Keratinocyte (primary cell): ENCODE results near the gene ING4. TPM values are rescaled to one million over a fixed set of nuclear protein-coding genes. Genes with fewer than 3 reads are reported as not detected.

Experiments used
- DNase-seq: peaks from one replicate; pipeline ENCODE4 v3.0.0-alpha.2; 2011; ENCODE audit warnings: low read depth, missing footprints, low spot score
- FAIRE-seq: peaks from 2 replicates; lab custom pipeline; 2011; peaks lifted over from hg19 to GRCh38; lab: Jason Lieb, UNC
- H2AFZ ChIP-seq: 2 replicates; pipeline ENCODE4 v1.6.0; 2012; ENCODE audit warnings: low read length, control low read depth, inconsistent platforms; ENCODE audit not compliant: control insufficient read depth
- H3K27ac ChIP-seq: 2 replicates; pipeline ENCODE4 v1.5.1; 2011; ENCODE audit warnings: low read length; ENCODE audit not compliant: control insufficient read depth, insufficient read depth
- H3K27me3 ChIP-seq: 3 replicates; pipeline ENCODE4 v1.6.0; 2011; ENCODE audit warnings: low read length; ENCODE audit not compliant: control insufficient read depth, insufficient read depth; ENCODE audit errors: extremely low read depth
- H3K36me3 ChIP-seq, 2 experiments: 2 replicates in 1 of 2; 3 replicates in 1 of 2; pipeline ENCODE4 v1.5.1; 2011; ENCODE audit warnings: low read length in 2 of 2, mild to moderate bottlenecking in 1 of 2; ENCODE audit not compliant: control insufficient read depth in 2 of 2, insufficient read depth in 2 of 2; ENCODE audit errors: extremely low read depth in 1 of 2
- H3K4me1 ChIP-seq: 3 replicates; pipeline ENCODE4 v1.5.1; 2011; ENCODE audit warnings: low read length; ENCODE audit not compliant: control insufficient read depth, insufficient read depth; ENCODE audit errors: extremely low read depth
- H3K4me2 ChIP-seq: 3 replicates; pipeline ENCODE4 v1.6.0; 2011; ENCODE audit warnings: low read depth, low read length; ENCODE audit not compliant: control insufficient read depth, insufficient read depth; ENCODE audit errors: extremely low read depth
- H3K4me3 ChIP-seq, 3 experiments: fragments of 200-600 bp in 1 of 3; sonication (generic) in 1 of 3; 2 replicates in 2 of 3; 3 replicates in 1 of 3; pipeline ENCODE4 v1.5.1; 2011 to 2016; ENCODE audit warnings: low read length in 3 of 3, mild to moderate bottlenecking in 3 of 3, control low read depth in 2 of 3, inconsistent platforms in 1 of 3, low read depth in 1 of 3, mixed read lengths in 1 of 3, mixed run types in 1 of 3, moderate library complexity in 1 of 3; ENCODE audit not compliant: control insufficient read depth in 2 of 3, insufficient read depth in 2 of 3; ENCODE audit errors: extremely low read depth in 1 of 3
- H3K79me2 ChIP-seq: 2 replicates; pipeline ENCODE4 v1.6.0; 2012; ENCODE audit warnings: low read length; ENCODE audit not compliant: control insufficient read depth, insufficient read depth
- H3K9ac ChIP-seq: 3 replicates; pipeline ENCODE4 v1.6.0; 2011; ENCODE audit warnings: low read length; ENCODE audit not compliant: control insufficient read depth, insufficient read depth; ENCODE audit errors: extremely low read depth
- H3K9me1 ChIP-seq: 3 replicates; pipeline ENCODE4 v1.6.0; 2011; ENCODE audit warnings: low read length; ENCODE audit not compliant: control insufficient read depth, insufficient read depth; ENCODE audit errors: extremely low read depth
- H3K9me3 ChIP-seq: 2 replicates; pipeline ENCODE4 v1.5.1; 2012; ENCODE audit warnings: low read depth, low read length; ENCODE audit not compliant: control insufficient read depth
- H4K20me1 ChIP-seq: 3 replicates; pipeline ENCODE4 v1.6.0; 2011; ENCODE audit warnings: low read length; ENCODE audit not compliant: control insufficient read depth, insufficient read depth; ENCODE audit errors: extremely low read depth
- EZH2 ChIP-seq: IDR thresholded peaks from one replicate; pipeline ENCODE4 v1.6.1; 2012; ENCODE audit warnings: inconsistent platforms, mild to moderate bottlenecking, low read length, moderate library complexity
- dilution Hi-C: fragments of 300-500 bp; cut with MboI; formaldehyde crosslinking; loops from one replicate; pipeline ENCODE4 v1.7.0; 2020; ENCODE audit warnings: low sequenced_read_pairs; ENCODE audit not compliant: extremely low pct_ligation_motif_present
- polyA plus RNA-seq, 5 experiments: library from polyadenylated mRNA; depleted of rRNA in 3 of 5; stranded (reverse) in 3 of 5; stranded (forward) in 1 of 5; unstranded in 1 of 5; fragments of >200 nt; gene quantifications; 1 replicate in 1 of 5; 2 replicates in 3 of 5; 3 replicates in 1 of 5; pipeline versions ENCODE4 v1.2.1 to v1.2.3, GENCODE V29; 2011 to 2012; ENCODE audit warnings: missing spikeins in 2 of 5, low read depth in 1 of 5, low replicate concordance in 1 of 5
- TF ChIP-seq, protein P1 (sequence below), 3 experiments: IDR thresholded peaks in 1 of 3; conservative IDR thresholded peaks in 1 of 3; optimal IDR thresholded peaks in 1 of 3; 2 replicates in 2 of 3; 3 replicates in 1 of 3; pipeline versions ENCODE3 to v1.5.1; 2011; ENCODE audit warnings: low read length in 3 of 3, mild to moderate bottlenecking in 3 of 3, moderate library complexity in 2 of 3, control low read depth in 1 of 3, inconsistent platforms in 1 of 3; ENCODE audit not compliant: insufficient read depth in 2 of 3; ENCODE audit errors: extremely low read depth in 1 of 3

The ING4 gene
- polyA plus RNA-seq, 1 donor (not counting 4 experiments of a cell fraction or from before 2014, with no cell fraction given): 30.4 TPM

DNA sequence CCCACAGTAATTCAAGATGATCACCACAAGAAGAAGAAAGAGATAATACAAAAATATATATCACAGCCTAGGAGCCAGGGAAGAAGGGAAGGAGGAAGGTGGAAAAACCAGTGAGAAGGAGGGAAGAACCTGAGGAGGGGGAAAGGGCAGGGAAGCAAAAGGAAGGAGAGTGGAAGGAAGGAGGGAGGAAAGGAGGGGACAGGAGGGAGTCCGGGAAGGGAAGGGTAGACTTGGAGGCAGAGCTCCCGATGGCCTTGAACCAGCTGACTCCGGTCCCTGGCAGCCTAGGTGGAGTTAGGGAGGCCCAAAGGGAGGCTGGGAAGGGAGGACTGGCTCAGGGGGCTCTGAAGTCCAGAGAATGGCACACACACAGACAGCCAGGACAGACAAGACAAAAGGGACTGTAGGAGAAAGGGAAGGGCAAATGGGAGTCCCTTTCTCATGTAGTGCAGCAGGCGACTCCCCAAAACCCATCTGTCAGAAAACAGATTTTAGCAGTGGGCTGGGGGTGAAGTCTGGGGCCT is 31.0 kb upstream of the ING4 start:
- no peak overlapping the region for H3K4me2 ChIP-seq
- no peaks in the 10 kb centered on the region for H4K20me1 ChIP-seq
- no peaks in the 10 kb centered on the region for H3K9me3 ChIP-seq
- H2AFZ ChIP-seq: no peak overlapping the region
- FAIRE-seq (no peak), DNase-seq (no peak)
- H3K4me1 ChIP-seq: peaks cover 11% of the 10 kb centered on the region
- TF ChIP-seq, protein P1, sequence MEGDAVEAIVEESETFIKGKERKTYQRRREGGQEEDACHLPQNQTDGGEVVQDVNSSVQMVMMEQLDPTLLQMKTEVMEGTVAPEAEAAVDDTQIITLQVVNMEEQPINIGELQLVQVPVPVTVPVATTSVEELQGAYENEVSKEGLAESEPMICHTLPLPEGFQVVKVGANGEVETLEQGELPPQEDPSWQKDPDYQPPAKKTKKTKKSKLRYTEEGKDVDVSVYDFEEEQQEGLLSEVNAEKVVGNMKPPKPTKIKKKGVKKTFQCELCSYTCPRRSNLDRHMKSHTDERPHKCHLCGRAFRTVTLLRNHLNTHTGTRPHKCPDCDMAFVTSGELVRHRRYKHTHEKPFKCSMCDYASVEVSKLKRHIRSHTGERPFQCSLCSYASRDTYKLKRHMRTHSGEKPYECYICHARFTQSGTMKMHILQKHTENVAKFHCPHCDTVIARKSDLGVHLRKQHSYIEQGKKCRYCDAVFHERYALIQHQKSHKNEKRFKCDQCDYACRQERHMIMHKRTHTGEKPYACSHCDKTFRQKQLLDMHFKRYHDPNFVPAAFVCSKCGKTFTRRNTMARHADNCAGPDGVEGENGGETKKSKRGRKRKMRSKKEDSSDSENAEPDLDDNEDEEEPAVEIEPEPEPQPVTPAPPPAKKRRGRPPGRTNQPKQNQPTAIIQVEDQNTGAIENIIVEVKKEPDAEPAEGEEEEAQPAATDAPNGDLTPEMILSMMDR (optimal IDR thresholded peaks at IDR 0.05 in 1 of 3, IDR thresholded peaks at IDR 0.05 in 1 of 3, conservative IDR thresholded peaks at IDR 0.05 in 1 of 3; ENCODE audit: extremely low read depth in 1 of 3, insufficient read depth in 2 of 3, low read length in 3 of 3): no peak
- no peak for TF ChIP-seq EZH2
- dilution Hi-C loops: no loop called here
- no peak overlapping the region for H3K4me3 ChIP-seq
- no peaks in the 10 kb centered on the region for H3K36me3 ChIP-seq
- no peak overlapping the region for H3K27ac ChIP-seq
- no peak overlapping the region for H3K9ac ChIP-seq
- H3K9me1 ChIP-seq: no peaks in the 10 kb centered on the region
- H3K27me3 ChIP-seq: peaks cover 11% of the 10 kb centered on the region
- peaks cover 13% of the 10 kb centered on the region for H3K79me2 ChIP-seq

DNA sequence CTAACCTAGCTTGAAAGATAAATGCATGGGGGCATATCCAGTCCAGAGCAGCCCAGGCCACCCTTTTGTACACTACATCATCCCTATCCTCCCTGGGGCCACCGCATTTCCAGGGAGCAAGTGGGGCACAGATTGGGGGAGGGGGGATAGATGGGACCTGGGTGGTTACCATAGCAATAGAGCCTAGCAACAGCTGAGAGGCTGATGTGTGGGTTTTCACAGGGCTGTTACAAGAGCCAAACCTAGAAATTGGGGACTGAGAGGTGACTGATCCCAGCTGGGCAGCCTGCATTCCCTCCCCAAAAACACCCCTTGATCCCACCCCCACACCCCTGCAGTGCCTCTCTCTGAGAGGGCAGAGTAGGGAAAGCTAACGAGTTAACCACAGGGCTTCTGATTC is 30.0 kb upstream of the ING4 start:
- Histone ChIP-seq H4K20me1 (no peaks in the 10 kb centered on the region), H3K4me1 (peaks cover 16% of the 10 kb centered on the region), H3K9me1 (no peaks in the 10 kb centered on the region), H3K4me3 (no peak overlapping the region), H2AFZ (no peak overlapping the region), H3K4me2 (no peak overlapping the region), H3K9ac (no peak overlapping the region), H3K36me3 (no peaks in the 10 kb centered on the region), H3K27ac (no peak overlapping the region), H3K9me3 (no peaks in the 10 kb centered on the region), H3K27me3 (peaks cover under 1% of the 10 kb centered on the region), H3K79me2 (peaks cover 23% of the 10 kb centered on the region)
- TF ChIP-seq, protein P1 (optimal IDR thresholded peaks at IDR 0.05 in 1 of 3, IDR thresholded peaks at IDR 0.05 in 1 of 3, conservative IDR thresholded peaks at IDR 0.05 in 1 of 3; ENCODE audit: extremely low read depth in 1 of 3, insufficient read depth in 2 of 3, low read length in 3 of 3): no peak
- TF ChIP-seq EZH2: no peak
- dilution Hi-C loops: no loop called here
- FAIRE-seq (no peak), DNase-seq (no peak)
